HCT116 (cell line): ENCODE measurements around the gene MAP7. TPM values are rescaled to one million over a fixed set of nuclear protein-coding genes. Genes with fewer than 3 reads are reported as not detected.
A peak's percentile ranks its signal among the peaks of the same experiment; 100 is the strongest.

ENCODE experiments used
- ATAC-seq: fragments of 200-7000 bp; cut with Tn5 transposase; 2 replicates; pipeline ENCODE4 v1.9.1; 2020; ENCODE audit warnings: mild to moderate bottlenecking, moderate library complexity
- BruUV-seq: library from RNA; stranded (reverse); fragments of 400-500 nt; replicated peaks from 2 replicates; lab custom pipeline; 2021; lab: Mats Ljungman, UMichigan
- CTCF ChIA-PET: fragments of 300-600 bp; sonication (Branson Sonifier 250); formaldehyde crosslinking; loops from one replicate; lab custom pipeline; 2021; ENCODE audit warnings: antibody characterized with exemption; lab: Charles Lee
- POLR2A ChIA-PET: fragments of 300-600, 350-600 bp; sonication (Branson Sonifier 250); formaldehyde crosslinking; loops from one replicate; lab custom pipeline; 2021; ENCODE audit warnings: antibody characterized with exemption; lab: Charles Lee
- RAD21 ChIA-PET, 2 experiments: fragments of 300-600 bp; sonication (Branson Sonifier 250); formaldehyde crosslinking; loops; one replicate each; lab custom pipeline; 2023; ENCODE audit warnings: low total read pairs in 2 of 2; ENCODE audit not compliant: uncharacterized antibody in 2 of 2, unreplicated experiment in 2 of 2, low non-redundant PET in 1 of 2; lab: Charles Lee
- DNase-seq: peaks from one replicate; pipeline ENCODE4 v3.0.0-alpha.2; 2010; ENCODE audit warnings: low read depth, low spot score
- H2AFZ ChIP-seq: fragments of 200-600 bp; shearing (Covaris generic), sonication (generic); 2 replicates; pipeline ENCODE4 v1.6.1; 2017; ENCODE audit warnings: low read depth, mixed run types, mixed read lengths, antibody characterized with exemption, low read length; ENCODE audit not compliant: poor library complexity, severe bottlenecking
- H3K27ac ChIP-seq: 2 replicates; pipeline ENCODE4 v1.5.1; 2012; ENCODE audit warnings: low read depth, low read length
- H3K27me3 ChIP-seq: fragments of 200-600 bp; sonication (generic); 2 replicates; pipeline ENCODE4 v1.6.1; 2016; ENCODE audit warnings: mixed run types, low read length, mixed read lengths; ENCODE audit not compliant: insufficient read depth
- H3K36me3 ChIP-seq, 2 experiments: fragments of 200-500 bp in 1 of 2; fragments of 200-600 bp in 1 of 2; sonication (Bioruptor generic) in 1 of 2; sonication (generic) in 1 of 2; 2 replicates each; pipeline versions ENCODE4 v1.5.1 to v1.6.1; 2014 to 2016; ENCODE audit warnings: low read length in 2 of 2, inconsistent platforms in 1 of 2, mixed read lengths in 1 of 2, mixed run types in 1 of 2; ENCODE audit not compliant: insufficient read depth in 2 of 2, control insufficient read depth in 1 of 2
- H3K4me1 ChIP-seq, 2 experiments: fragments of 200-600 bp in 1 of 2; sonication (generic) in 1 of 2; 2 replicates each; pipeline versions ENCODE4 v1.5.1 to v1.6.1; 2012 to 2017; ENCODE audit warnings: low read length in 2 of 2, inconsistent platforms in 1 of 2, mild to moderate bottlenecking in 1 of 2, mixed read lengths in 1 of 2, mixed run types in 1 of 2, moderate library complexity in 1 of 2; ENCODE audit not compliant: insufficient read depth in 2 of 2, control insufficient read depth in 1 of 2
- H3K4me2 ChIP-seq: fragments of 200-600 bp; sonication (generic); 2 replicates; pipeline ENCODE4 v1.6.1; 2017; ENCODE audit warnings: mixed run types, low read length, mixed read lengths
- H3K4me3 ChIP-seq, 2 experiments: fragments of 200-600 bp in 1 of 2; sonication (generic) in 1 of 2; replicated peaks in 1 of 2; 2 replicates each; pipeline ENCODE4 v1.5.1; 2011 to 2016; ENCODE audit warnings: low read length in 2 of 2, control low read depth in 1 of 2, low read depth in 1 of 2, mild to moderate bottlenecking in 1 of 2, mixed read lengths in 1 of 2, mixed run types in 1 of 2
- H3K79me2 ChIP-seq: fragments of 200-600 bp; sonication (generic); 2 replicates; pipeline ENCODE4 v1.6.1; 2017; ENCODE audit warnings: mild to moderate bottlenecking, mixed run types, low read length, moderate library complexity, mixed read lengths; ENCODE audit not compliant: insufficient read depth
- H3K9ac ChIP-seq: fragments of 200-600 bp; sonication (generic); 2 replicates; pipeline ENCODE4 v1.6.1; 2016; ENCODE audit warnings: low read length, mixed read lengths
- H3K9me2 ChIP-seq: fragments of 200-600 bp; sonication (generic), shearing (Covaris generic); 2 replicates; pipeline ENCODE4 v1.6.1; 2017; ENCODE audit warnings: mixed run types, mild to moderate bottlenecking, moderate library complexity; ENCODE audit not compliant: insufficient read depth
- H3K9me3 ChIP-seq, 2 experiments: fragments of 200-500 bp in 1 of 2; fragments of 200-600 bp in 1 of 2; sonication (Bioruptor generic) in 1 of 2; sonication (generic) in 1 of 2; 2 replicates each; pipeline ENCODE4 v1.6.1; 2014 to 2017; ENCODE audit warnings: low read length in 2 of 2, mixed read lengths in 2 of 2, inconsistent platforms in 1 of 2, low read depth in 1 of 2, mild to moderate bottlenecking in 1 of 2, mixed run types in 1 of 2, moderate library complexity in 1 of 2; ENCODE audit not compliant: control insufficient read depth in 1 of 2, insufficient read depth in 1 of 2
- H4K20me1 ChIP-seq: fragments of 200-600 bp; sonication (generic), shearing (Covaris generic); 2 replicates; pipeline ENCODE4 v1.6.1; 2017; ENCODE audit warnings: mixed run types, mild to moderate bottlenecking, moderate library complexity; ENCODE audit not compliant: insufficient read depth
- CBX3 ChIP-seq: IDR thresholded peaks from 2 replicates; pipeline ENCODE4 v1.6.1; 2012; ENCODE audit warnings: low read depth
- CEBPB ChIP-seq: IDR thresholded peaks from 2 replicates; pipeline ENCODE4 v1.6.1; 2012; ENCODE audit warnings: low read depth
- ELF1 ChIP-seq: IDR thresholded peaks from 2 replicates; pipeline ENCODE4 v1.6.1; 2012; ENCODE audit warnings: low read depth, borderline replicate concordance
- EZH2 ChIP-seq: fragments of 200-600 bp; sonication (generic); IDR thresholded peaks from 2 replicates; pipeline ENCODE4 v1.6.1; 2017; ENCODE audit warnings: antibody characterized with exemption, mixed run types
- EZH2phosphoT487 ChIP-seq: fragments of 200-600 bp; IDR thresholded peaks from 2 replicates; pipeline ENCODE4 v1.6.1; 2018; ENCODE audit warnings: antibody characterized with exemption, borderline replicate concordance
- FOSL1 ChIP-seq: IDR thresholded peaks from 2 replicates; pipeline ENCODE4 v1.6.1; 2012; ENCODE audit warnings: low read depth
- JUND ChIP-seq: IDR thresholded peaks from 2 replicates; pipeline ENCODE4 v1.6.1; 2012
- POLR2A ChIP-seq: IDR thresholded peaks from 2 replicates; pipeline ENCODE4 v1.7.0; 2011; ENCODE audit warnings: borderline replicate concordance; ENCODE audit not compliant: insufficient read depth, insufficient read length; ENCODE audit errors: extremely low read depth
- POLR2AphosphoS5 ChIP-seq: IDR thresholded peaks from 2 replicates; pipeline ENCODE4 v1.6.1; 2011; ENCODE audit warnings: mild to moderate bottlenecking, low read depth, low read length, moderate library complexity
- RAD21 ChIP-seq: IDR thresholded peaks from 2 replicates; pipeline ENCODE4 v1.6.1; 2012; ENCODE audit warnings: low read depth, mild to moderate bottlenecking
- SP1 ChIP-seq: IDR thresholded peaks from 2 replicates; pipeline ENCODE4 v1.6.1; 2012; ENCODE audit warnings: low read depth
- SRF ChIP-seq: IDR thresholded peaks from 2 replicates; pipeline ENCODE4 v1.6.1; 2012; ENCODE audit warnings: low read depth
- TCF7L2 ChIP-seq: IDR thresholded peaks from 2 replicates; pipeline ENCODE4 v1.7.0; 2011; ENCODE audit warnings: borderline replicate concordance, inconsistent platforms; ENCODE audit not compliant: insufficient read depth, insufficient read length; ENCODE audit errors: extremely low read depth
- YY1 ChIP-seq: IDR thresholded peaks from 2 replicates; pipeline ENCODE4 v1.6.1; 2011; ENCODE audit warnings: low read length, low read depth, moderate library complexity, mild to moderate bottlenecking; ENCODE audit not compliant: insufficient replicate concordance; ENCODE audit errors: extremely low read depth
- ZFX ChIP-seq: fragments of 450-650 bp; IDR thresholded peaks from 2 replicates; pipeline ENCODE4 v1.6.1; 2017
- ZNF274 ChIP-seq: fragments of 200-500 bp; sonication (Bioruptor generic); IDR thresholded peaks from 2 replicates; pipeline ENCODE4 v1.6.1; 2014; ENCODE audit warnings: mild to moderate bottlenecking, low read depth, low read length, inconsistent platforms
- intact Hi-C: fragments of 100-400 bp; cut with micrococcal nuclease; formaldehyde crosslinking; loops from 2 replicates; pipeline ENCODE4 v1.10.0; 2022
- total RNA-seq: library from RNA; stranded (reverse); gene quantifications from one replicate; pipeline ENCODE4 v1.2.1, GENCODE V29; 2021; ENCODE audit not compliant: unreplicated experiment
- TF ChIP-seq, protein P1 (sequence below): IDR thresholded peaks from 2 replicates; pipeline ENCODE4 v1.6.1; 2012
- TF ChIP-seq, protein P2 (sequence below), 3 experiments: fragments of 200-600 bp in 1 of 3; sonication (generic) in 1 of 3; IDR thresholded peaks in 2 of 3; conservative IDR thresholded peaks in 1 of 3; 2 replicates each; pipeline ENCODE4 v1.5.1; 2012 to 2017; ENCODE audit warnings: low read depth in 2 of 3, low read length in 2 of 3, antibody characterized with exemption in 1 of 3, borderline replicate concordance in 1 of 3, control low read depth in 1 of 3, mild to moderate bottlenecking in 1 of 3, mixed read lengths in 1 of 3, mixed run types in 1 of 3, moderate library complexity in 1 of 3; ENCODE audit not compliant: insufficient read depth in 1 of 3
- TF ChIP-seq, protein P3 (sequence below): IDR thresholded peaks from 2 replicates; pipeline ENCODE4 v1.6.1; 2011; ENCODE audit warnings: mild to moderate bottlenecking, low read length, moderate library complexity; ENCODE audit not compliant: insufficient replicate concordance; ENCODE audit errors: extremely low read depth
- TF ChIP-seq, protein P4 (sequence below): IDR thresholded peaks from 2 replicates; pipeline ENCODE4 v1.6.1; 2012; ENCODE audit warnings: low read depth

Gene MAP7
- total RNA-seq, 1 experiment from 2014 or later, result 35.5 TPM

DNA sequence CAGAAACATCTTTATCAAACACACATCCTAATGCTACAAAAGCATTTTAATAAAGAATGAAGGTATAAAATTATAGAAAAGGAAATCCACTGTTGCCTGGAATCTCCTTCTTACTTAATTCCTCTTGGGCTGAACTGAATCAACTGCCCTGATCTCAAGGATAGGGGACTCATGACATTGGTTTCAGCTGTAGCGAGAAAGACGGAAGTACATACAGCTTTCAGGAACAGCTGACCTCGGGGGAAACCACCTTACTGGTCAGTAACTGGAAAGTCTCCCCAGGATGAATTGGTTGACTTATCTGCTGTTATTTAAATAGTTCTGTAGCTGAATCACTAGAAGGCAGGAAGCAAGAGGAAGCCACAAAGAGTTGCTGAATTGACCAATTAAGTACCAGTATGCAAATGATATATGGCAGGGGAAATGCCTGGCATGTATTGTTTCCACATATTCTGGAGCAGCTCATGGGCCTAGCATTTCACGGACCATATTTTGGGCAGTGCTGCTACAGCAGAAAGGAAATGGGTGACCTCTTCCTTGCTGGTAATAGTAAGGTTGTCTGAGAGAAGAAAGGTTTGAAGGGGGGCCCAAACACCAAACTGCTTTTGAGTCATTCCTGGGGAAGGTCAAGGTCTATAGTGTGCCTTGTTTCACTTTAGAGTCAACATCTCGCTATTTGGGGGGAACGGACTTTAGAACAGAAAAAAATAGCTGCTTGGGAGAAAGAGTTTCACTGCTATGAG is 43.7 kb upstream of the MAP7 start:
- H3K79me2 ChIP-seq, result no peaks in the 10 kb centered on the region
- H3K9ac ChIP-seq, result no peak overlapping the region
- H3K27ac ChIP-seq, result no peak overlapping the region
- H3K4me3 ChIP-seq, result no peak overlapping the region
- H3K4me1 ChIP-seq, result peaks cover 0 to 10% of the 10 kb centered on the region in 2 experiments; a peak in 2 of 4 replicates
- RAD21 ChIA-PET, result no interaction called here
- no peaks in the 10 kb centered on the region for H4K20me1 ChIP-seq
- DNase-seq (peak; percentile 16), ATAC-seq (peak; percentile 60)
- POLR2A ChIA-PET, result interaction anchor here (0.9 kb wide), 1 partner anchor 8 kb away, joined by 3 read pairs; no protein-coding TSS in a partner anchor
- H3K36me3 ChIP-seq, result peaks cover 2 to 4% of the 10 kb centered on the region in 2 experiments; a peak in 1 of 4 replicates
- no TSS peak for BruUV-seq
- H2AFZ ChIP-seq, result no peak overlapping the region
- CTCF ChIA-PET, result no interaction called here
- no peaks in the 10 kb centered on the region for H3K9me3 ChIP-seq
- intact Hi-C loops, result no loop called here
- H3K4me2 ChIP-seq, result 0 out of 2 replicates have a peak overlapping the region, but pooled peaks have one; percentile 2
- no peaks in the 10 kb centered on the region for H3K9me2 ChIP-seq
- no peak for TF ChIP-seq CEBPB
- no peak for TF ChIP-seq EZH2phosphoT487
- no peak for TF ChIP-seq EZH2
- TF ChIP-seq JUND, result no peak
- TF ChIP-seq FOSL1, result no peak
- TF ChIP-seq ELF1, result no peak
- TF ChIP-seq, protein P1, sequence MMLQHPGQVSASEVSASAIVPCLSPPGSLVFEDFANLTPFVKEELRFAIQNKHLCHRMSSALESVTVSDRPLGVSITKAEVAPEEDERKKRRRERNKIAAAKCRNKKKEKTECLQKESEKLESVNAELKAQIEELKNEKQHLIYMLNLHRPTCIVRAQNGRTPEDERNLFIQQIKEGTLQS, result no peak
- TF ChIP-seq, protein P2, sequence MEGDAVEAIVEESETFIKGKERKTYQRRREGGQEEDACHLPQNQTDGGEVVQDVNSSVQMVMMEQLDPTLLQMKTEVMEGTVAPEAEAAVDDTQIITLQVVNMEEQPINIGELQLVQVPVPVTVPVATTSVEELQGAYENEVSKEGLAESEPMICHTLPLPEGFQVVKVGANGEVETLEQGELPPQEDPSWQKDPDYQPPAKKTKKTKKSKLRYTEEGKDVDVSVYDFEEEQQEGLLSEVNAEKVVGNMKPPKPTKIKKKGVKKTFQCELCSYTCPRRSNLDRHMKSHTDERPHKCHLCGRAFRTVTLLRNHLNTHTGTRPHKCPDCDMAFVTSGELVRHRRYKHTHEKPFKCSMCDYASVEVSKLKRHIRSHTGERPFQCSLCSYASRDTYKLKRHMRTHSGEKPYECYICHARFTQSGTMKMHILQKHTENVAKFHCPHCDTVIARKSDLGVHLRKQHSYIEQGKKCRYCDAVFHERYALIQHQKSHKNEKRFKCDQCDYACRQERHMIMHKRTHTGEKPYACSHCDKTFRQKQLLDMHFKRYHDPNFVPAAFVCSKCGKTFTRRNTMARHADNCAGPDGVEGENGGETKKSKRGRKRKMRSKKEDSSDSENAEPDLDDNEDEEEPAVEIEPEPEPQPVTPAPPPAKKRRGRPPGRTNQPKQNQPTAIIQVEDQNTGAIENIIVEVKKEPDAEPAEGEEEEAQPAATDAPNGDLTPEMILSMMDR (IDR thresholded peaks at IDR 0.05 in 2 of 3, conservative IDR thresholded peaks at IDR 0.05 in 1 of 3; ENCODE audit: borderline replicate concordance in 1 of 3, insufficient read depth in 1 of 3, low read depth in 2 of 3, low read length in 2 of 3), result no peak
- TF ChIP-seq ZNF274, result no peak
- no peak for TF ChIP-seq ZFX
- no peak for TF ChIP-seq POLR2A
- TF ChIP-seq POLR2AphosphoS5, result no peak
- no peak for TF ChIP-seq SRF
- no peak for TF ChIP-seq CBX3
- TF ChIP-seq, protein P3, sequence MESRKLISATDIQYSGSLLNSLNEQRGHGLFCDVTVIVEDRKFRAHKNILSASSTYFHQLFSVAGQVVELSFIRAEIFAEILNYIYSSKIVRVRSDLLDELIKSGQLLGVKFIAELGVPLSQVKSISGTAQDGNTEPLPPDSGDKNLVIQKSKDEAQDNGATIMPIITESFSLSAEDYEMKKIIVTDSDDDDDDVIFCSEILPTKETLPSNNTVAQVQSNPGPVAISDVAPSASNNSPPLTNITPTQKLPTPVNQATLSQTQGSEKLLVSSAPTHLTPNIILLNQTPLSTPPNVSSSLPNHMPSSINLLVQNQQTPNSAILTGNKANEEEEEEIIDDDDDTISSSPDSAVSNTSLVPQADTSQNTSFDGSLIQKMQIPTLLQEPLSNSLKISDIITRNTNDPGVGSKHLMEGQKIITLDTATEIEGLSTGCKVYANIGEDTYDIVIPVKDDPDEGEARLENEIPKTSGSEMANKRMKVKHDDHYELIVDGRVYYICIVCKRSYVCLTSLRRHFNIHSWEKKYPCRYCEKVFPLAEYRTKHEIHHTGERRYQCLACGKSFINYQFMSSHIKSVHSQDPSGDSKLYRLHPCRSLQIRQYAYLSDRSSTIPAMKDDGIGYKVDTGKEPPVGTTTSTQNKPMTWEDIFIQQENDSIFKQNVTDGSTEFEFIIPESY, result no peak
- TF ChIP-seq YY1, result no peak
- TF ChIP-seq TCF7L2, result no peak
- no peak for TF ChIP-seq SP1
- TF ChIP-seq RAD21, result no peak
- TF ChIP-seq, protein P4, sequence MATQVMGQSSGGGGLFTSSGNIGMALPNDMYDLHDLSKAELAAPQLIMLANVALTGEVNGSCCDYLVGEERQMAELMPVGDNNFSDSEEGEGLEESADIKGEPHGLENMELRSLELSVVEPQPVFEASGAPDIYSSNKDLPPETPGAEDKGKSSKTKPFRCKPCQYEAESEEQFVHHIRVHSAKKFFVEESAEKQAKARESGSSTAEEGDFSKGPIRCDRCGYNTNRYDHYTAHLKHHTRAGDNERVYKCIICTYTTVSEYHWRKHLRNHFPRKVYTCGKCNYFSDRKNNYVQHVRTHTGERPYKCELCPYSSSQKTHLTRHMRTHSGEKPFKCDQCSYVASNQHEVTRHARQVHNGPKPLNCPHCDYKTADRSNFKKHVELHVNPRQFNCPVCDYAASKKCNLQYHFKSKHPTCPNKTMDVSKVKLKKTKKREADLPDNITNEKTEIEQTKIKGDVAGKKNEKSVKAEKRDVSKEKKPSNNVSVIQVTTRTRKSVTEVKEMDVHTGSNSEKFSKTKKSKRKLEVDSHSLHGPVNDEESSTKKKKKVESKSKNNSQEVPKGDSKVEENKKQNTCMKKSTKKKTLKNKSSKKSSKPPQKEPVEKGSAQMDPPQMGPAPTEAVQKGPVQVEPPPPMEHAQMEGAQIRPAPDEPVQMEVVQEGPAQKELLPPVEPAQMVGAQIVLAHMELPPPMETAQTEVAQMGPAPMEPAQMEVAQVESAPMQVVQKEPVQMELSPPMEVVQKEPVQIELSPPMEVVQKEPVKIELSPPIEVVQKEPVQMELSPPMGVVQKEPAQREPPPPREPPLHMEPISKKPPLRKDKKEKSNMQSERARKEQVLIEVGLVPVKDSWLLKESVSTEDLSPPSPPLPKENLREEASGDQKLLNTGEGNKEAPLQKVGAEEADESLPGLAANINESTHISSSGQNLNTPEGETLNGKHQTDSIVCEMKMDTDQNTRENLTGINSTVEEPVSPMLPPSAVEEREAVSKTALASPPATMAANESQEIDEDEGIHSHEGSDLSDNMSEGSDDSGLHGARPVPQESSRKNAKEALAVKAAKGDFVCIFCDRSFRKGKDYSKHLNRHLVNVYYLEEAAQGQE, result no peak
- no peaks in the 10 kb centered on the region for H3K27me3 ChIP-seq
